ENCODE data around the gene GP1BB. TPM values are rescaled to one million over a fixed set of nuclear protein-coding genes. Genes with fewer than 3 reads are reported as not detected.

The GP1BB gene
- total and polyA plus RNA-seq, 12 donors, result 5.3 to 56.1 (median 9.5) TPM; not detected in 6

GRCh38 chr22:19743651-19744050 lies 20.3 kb downstream of the GP1BB start:
- TF ChIP-seq, protein P1, sequence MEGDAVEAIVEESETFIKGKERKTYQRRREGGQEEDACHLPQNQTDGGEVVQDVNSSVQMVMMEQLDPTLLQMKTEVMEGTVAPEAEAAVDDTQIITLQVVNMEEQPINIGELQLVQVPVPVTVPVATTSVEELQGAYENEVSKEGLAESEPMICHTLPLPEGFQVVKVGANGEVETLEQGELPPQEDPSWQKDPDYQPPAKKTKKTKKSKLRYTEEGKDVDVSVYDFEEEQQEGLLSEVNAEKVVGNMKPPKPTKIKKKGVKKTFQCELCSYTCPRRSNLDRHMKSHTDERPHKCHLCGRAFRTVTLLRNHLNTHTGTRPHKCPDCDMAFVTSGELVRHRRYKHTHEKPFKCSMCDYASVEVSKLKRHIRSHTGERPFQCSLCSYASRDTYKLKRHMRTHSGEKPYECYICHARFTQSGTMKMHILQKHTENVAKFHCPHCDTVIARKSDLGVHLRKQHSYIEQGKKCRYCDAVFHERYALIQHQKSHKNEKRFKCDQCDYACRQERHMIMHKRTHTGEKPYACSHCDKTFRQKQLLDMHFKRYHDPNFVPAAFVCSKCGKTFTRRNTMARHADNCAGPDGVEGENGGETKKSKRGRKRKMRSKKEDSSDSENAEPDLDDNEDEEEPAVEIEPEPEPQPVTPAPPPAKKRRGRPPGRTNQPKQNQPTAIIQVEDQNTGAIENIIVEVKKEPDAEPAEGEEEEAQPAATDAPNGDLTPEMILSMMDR (IDR thresholded peaks at IDR 0.05), result no peak
- Histone ChIP-seq H3K36me3 (no peaks in the 10 kb centered on the region), H3K4me1 (peaks cover 5 to 21% (median 10%) of the 10 kb centered on the region in 9 donors), H3K27me3 (peaks cover 0 to 3% (median 0%) of the 10 kb centered on the region in 7 donors), H3K27ac (no peak overlapping the region), H3K9me3 (no peaks in the 10 kb centered on the region), H3K4me3 (no peak overlapping the region)
- DNase-seq, result no peak
- intact Hi-C loops (cut with DNase I), result no loop called here
- no peak for ATAC-seq
- 97 to 98% methylated on average over 4 of the region's 4 CpGs for WGBS, 2 donors

- WGBS, 2 donors, result 87 to 90% methylated on average over 13 of the region's 13 CpGs
- Histone ChIP-seq H3K27ac (peak overlapping the region in 6 of 10 donors; percentile 29 to 74 (median 62)), H3K36me3 (no peaks in the 10 kb centered on the region), H3K9me3 (no peaks in the 10 kb centered on the region), H3K4me1 (peaks cover 5 to 21% (median 10%) of the 10 kb centered on the region in 9 donors), H3K4me3 (no peak overlapping the region), H3K27me3 (no peaks in the 10 kb centered on the region)
- DNase-seq (no peak), ATAC-seq (peak in 1 of 8 donors; percentile 3)
- TF ChIP-seq, protein P1 (IDR thresholded peaks at IDR 0.05), result no peak
- intact Hi-C loops (cut with DNase I), result no loop called here
These were observed 21.1 kb downstream of the GP1BB start for GRCh38 chr22:19744350-19745006.

GRCh38 chr22:19745155-19746101 lies 22.1 kb downstream of the GP1BB start:
- TF ChIP-seq, protein P1 (IDR thresholded peaks at IDR 0.05), result no peak
- ATAC-seq (peak; percentile 80 to 95 (median 86)), DNase-seq (peak; percentile 74 to 79)
- Histone ChIP-seq H3K27me3 (peaks cover 0 to 3% (median 0%) of the 10 kb centered on the region in 7 donors), H3K9me3 (no peaks in the 10 kb centered on the region), H3K4me1 (peaks cover 5 to 21% (median 10%) of the 10 kb centered on the region in 9 donors), H3K27ac (peak overlapping the region in 9 of 10 donors; percentile 6 to 74 (median 62)), H3K36me3 (no peaks in the 10 kb centered on the region), H3K4me3 (no peak overlapping the region)
- intact Hi-C loops (cut with DNase I), result no loop called here
- WGBS, 2 donors, result 36 to 49% methylated on average over 24 of the region's 24 CpGs

- no peak overlapping the region for H3K4me3 ChIP-seq
- H3K4me1 ChIP-seq, result peaks cover 5 to 21% (median 10%) of the 10 kb centered on the region in 9 donors
- no peaks in the 10 kb centered on the region for H3K36me3 ChIP-seq
- DNase-seq, result no peak
- H3K27me3 ChIP-seq, result peaks cover 0 to 10% (median 4%) of the 10 kb centered on the region in 7 donors
- 87 to 89% methylated on average over 13 of the region's 13 CpGs for WGBS, 2 donors
- TF ChIP-seq, protein P1 (IDR thresholded peaks at IDR 0.05), result no peak
- ATAC-seq, result no peak
- intact Hi-C loops (cut with DNase I), result no loop called here
- H3K9me3 ChIP-seq, result no peaks in the 10 kb centered on the region
- H3K27ac ChIP-seq, result no peak overlapping the region
These were observed 23.4 kb downstream of the GP1BB start for GRCh38 chr22:19746726-19747125.
